CD4-positive, alpha-beta T cell (primary cell): ENCODE data around the gene PHF14. TPM values are rescaled to one million over a fixed set of nuclear protein-coding genes. Genes with fewer than 3 reads are reported as not detected.
"Not testable (repeated sequence)": the region's sequence is repeated elsewhere in the genome, so short reads cannot be mapped to it uniquely, and the experiment has no call there.

Source experiments
- ATAC-seq: fragments of 200-7000 bp; cut with Tn5 transposase; one replicate; pipeline ENCODE4 v1.10.0; 2022; ENCODE audit warnings: mild to moderate bottlenecking; ENCODE audit not compliant: poor library complexity
- CTCF ChIA-PET: fragments of 350-600 bp; sonication (Branson Sonifier 250); formaldehyde crosslinking; loops from one replicate; lab custom pipeline; 2021; ENCODE audit warnings: antibody characterized with exemption, inconsistent platforms; lab: Charles Lee
- POLR2A ChIA-PET: fragments of 350-600 bp; sonication (Branson Sonifier 250); formaldehyde crosslinking; loops from one replicate; lab custom pipeline; 2021; ENCODE audit warnings: antibody characterized with exemption, inconsistent platforms; lab: Charles Lee
- DNase-seq, 14 experiments: peaks; one replicate each; pipeline ENCODE4 v3.0.0-alpha.2; 2013 to 2020; ENCODE audit warnings: mixed read lengths in 2 of 14
- H3K27ac ChIP-seq, 2 donors: one replicate each; pipeline versions ENCODE4 v1.5.1 to v1.7.0; 2013; ENCODE audit warnings: low read length in 2 of 2, low read depth in 1 of 2, mild to moderate bottlenecking in 1 of 2
- H3K27me3 ChIP-seq, 2 experiments: 1 replicate in 1 of 2; 2 replicates in 1 of 2; pipeline versions ENCODE4 v1.6.1 to v1.7.0; 2013; ENCODE audit warnings: low read length in 2 of 2, control low read depth in 1 of 2, mild to moderate bottlenecking in 1 of 2, moderate library complexity in 1 of 2; ENCODE audit not compliant: insufficient read depth in 2 of 2, control insufficient read depth in 1 of 2
- H3K36me3 ChIP-seq: one replicate; pipeline ENCODE4 v1.6.1; 2013; ENCODE audit warnings: low read length, control low read depth; ENCODE audit not compliant: insufficient read depth
- H3K4me1 ChIP-seq: one replicate; pipeline ENCODE4 v1.6.1; 2013; ENCODE audit warnings: low read length, control low read depth; ENCODE audit not compliant: insufficient read depth
- H3K4me3 ChIP-seq: one replicate; pipeline ENCODE4 v1.5.1; 2013; ENCODE audit warnings: mild to moderate bottlenecking, low read length, moderate library complexity
- H3K9me3 ChIP-seq, 2 experiments: 1 replicate in 1 of 2; 2 replicates in 1 of 2; pipeline versions ENCODE4 v1.6.1 to v1.7.0; 2013; ENCODE audit warnings: low read length in 2 of 2, mild to moderate bottlenecking in 2 of 2, control low read depth in 1 of 2, moderate library complexity in 1 of 2; ENCODE audit not compliant: control insufficient read depth in 1 of 2, insufficient read depth in 1 of 2
- H3K27ac Mint-ChIP-seq: one replicate; pipeline ENCODE4 v1.8.0; 2020; ENCODE audit warnings: mixed read lengths
- H3K27me3 Mint-ChIP-seq: one replicate; pipeline ENCODE4 v1.8.0; 2021; ENCODE audit warnings: mixed read lengths
- H3K36me3 Mint-ChIP-seq: one replicate; pipeline ENCODE4 v1.8.0; 2021; ENCODE audit warnings: low read depth, mixed read lengths
- H3K4me1 Mint-ChIP-seq: one replicate; pipeline ENCODE4 v1.8.0; 2021; ENCODE audit warnings: low read depth, mixed read lengths
- H3K4me3 Mint-ChIP-seq: one replicate; pipeline ENCODE4 v1.8.0; 2020; ENCODE audit warnings: mild to moderate bottlenecking, mixed read lengths
- H3K9me3 Mint-ChIP-seq: one replicate; pipeline ENCODE4 v1.8.0; 2020; ENCODE audit warnings: mixed read lengths
- intact Hi-C, 2 experiments: fragments of 100-400 bp; cut with DNase I in 1 of 2; cut with micrococcal nuclease in 1 of 2; formaldehyde crosslinking; loops; one replicate each; pipeline versions ENCODE4 v1.15.1 to v1.9.0; 2023 to 2025; cut with DNase I, micrococcal nuclease
- total RNA-seq, 174 experiments: library from RNA in 2 of 174; stranded (reverse) in 2 of 174; gene quantifications; one replicate each; pipeline ENCODE4 v1.2.3 and lab custom pipeline; 2021 to 2026
- TF ChIP-seq, protein P1 (sequence below): fragments of 200-600 bp; IDR thresholded peaks from one replicate; pipeline ENCODE4 v1.8.0; 2022; ENCODE audit warnings: antibody characterized with exemption, mild to moderate bottlenecking

PHF14 gene
- total RNA-seq, 2 experiments from 2014 or later = 23.1 TPM

DNA sequence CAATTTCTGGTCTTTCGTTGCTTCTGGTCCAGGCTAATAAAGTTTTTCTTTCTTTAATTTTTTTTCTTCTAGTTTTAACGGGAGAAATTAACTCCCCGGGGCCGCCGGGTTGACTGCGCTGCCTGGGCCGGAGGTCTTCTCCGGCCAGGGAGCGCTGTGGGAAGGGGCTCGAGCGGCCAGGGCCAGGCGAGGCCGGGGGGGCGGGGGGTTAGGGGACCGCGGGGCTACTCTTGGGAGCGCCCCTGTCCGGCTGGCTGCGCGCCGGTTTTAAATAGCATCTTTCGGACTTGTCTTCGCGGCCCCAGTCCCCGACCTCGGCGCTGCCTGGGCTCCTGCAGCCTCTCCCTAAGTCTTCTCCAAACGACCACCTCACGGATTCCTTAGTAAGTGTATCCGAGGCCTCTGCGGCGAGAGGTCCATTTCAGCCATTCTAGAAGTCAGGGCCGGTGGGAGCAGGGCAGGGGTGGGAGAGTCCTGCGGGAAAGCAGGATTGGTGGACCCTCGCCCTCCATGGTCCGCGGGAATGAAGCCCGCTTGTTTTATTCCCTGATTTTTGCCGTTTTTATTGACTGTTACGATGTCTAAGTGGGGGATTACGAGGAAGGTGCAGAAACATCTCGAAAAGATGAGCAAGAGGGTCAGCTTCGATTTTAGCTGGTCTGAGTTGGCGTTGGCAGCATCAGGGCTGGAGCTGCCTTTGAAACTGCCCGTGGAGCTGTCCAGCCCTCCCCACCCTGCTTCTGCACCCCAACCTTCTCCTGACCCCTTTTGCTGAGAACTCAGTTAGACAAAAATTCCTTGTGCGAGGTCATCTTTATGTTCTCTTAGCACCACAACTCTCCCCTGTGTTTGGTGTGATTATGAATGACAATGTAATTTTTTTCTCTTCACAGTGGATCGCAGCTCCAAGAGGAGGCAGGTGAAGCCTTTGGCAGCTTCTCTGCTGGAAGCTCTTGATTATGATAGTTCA, 555 bp downstream of the PHF14 start:
- H3K4me3 ChIP-seq = peak overlapping the region; percentile 80
- TF ChIP-seq, protein P1, sequence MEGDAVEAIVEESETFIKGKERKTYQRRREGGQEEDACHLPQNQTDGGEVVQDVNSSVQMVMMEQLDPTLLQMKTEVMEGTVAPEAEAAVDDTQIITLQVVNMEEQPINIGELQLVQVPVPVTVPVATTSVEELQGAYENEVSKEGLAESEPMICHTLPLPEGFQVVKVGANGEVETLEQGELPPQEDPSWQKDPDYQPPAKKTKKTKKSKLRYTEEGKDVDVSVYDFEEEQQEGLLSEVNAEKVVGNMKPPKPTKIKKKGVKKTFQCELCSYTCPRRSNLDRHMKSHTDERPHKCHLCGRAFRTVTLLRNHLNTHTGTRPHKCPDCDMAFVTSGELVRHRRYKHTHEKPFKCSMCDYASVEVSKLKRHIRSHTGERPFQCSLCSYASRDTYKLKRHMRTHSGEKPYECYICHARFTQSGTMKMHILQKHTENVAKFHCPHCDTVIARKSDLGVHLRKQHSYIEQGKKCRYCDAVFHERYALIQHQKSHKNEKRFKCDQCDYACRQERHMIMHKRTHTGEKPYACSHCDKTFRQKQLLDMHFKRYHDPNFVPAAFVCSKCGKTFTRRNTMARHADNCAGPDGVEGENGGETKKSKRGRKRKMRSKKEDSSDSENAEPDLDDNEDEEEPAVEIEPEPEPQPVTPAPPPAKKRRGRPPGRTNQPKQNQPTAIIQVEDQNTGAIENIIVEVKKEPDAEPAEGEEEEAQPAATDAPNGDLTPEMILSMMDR = no peak
- H3K9me3 ChIP-seq = no peaks in the 10 kb centered on the region
- peaks cover 44% of the 10 kb centered on the region for H3K36me3 Mint-ChIP-seq
- ChIA-PET CTCF (interaction anchor here (0.9 to 1.3 kb wide), 3 partner anchors 28 to 34 kb away, joined by 3 read pairs; a partner anchor contains a TSS), POLR2A (interaction anchor here (0.6 to 5.0 kb wide), 5 partner anchors 11 to 36 kb away, joined by 3 to 141 read pairs (median 3); a partner anchor contains a TSS)
- H3K4me1 ChIP-seq = peaks cover 18% of the 10 kb centered on the region
- H3K36me3 ChIP-seq = peaks cover 4% of the 10 kb centered on the region
- no peaks in the 10 kb centered on the region for H3K9me3 Mint-ChIP-seq
- peak overlapping the region; percentile 64 to 66 for H3K27ac ChIP-seq
- peak overlapping the region; percentile 82 for H3K27ac Mint-ChIP-seq
- peaks cover 3% of the 10 kb centered on the region for H3K27me3 Mint-ChIP-seq
- peak overlapping the region; percentile 98 for H3K4me3 Mint-ChIP-seq
- ATAC-seq (peak; percentile 3), DNase-seq (peak in 10 of 14 experiments; percentile 2 to 47 (median 12))
- H3K27me3 ChIP-seq = peaks cover 0 to 9% of the 10 kb centered on the region in 2 experiments
- intact Hi-C loops = loop anchor here in 1 of 2 experiments (1.0 kb wide), 1 partner anchor 34 kb away; a partner anchor contains a TSS
- H3K4me1 Mint-ChIP-seq = peaks cover 58% of the 10 kb centered on the region

DNA sequence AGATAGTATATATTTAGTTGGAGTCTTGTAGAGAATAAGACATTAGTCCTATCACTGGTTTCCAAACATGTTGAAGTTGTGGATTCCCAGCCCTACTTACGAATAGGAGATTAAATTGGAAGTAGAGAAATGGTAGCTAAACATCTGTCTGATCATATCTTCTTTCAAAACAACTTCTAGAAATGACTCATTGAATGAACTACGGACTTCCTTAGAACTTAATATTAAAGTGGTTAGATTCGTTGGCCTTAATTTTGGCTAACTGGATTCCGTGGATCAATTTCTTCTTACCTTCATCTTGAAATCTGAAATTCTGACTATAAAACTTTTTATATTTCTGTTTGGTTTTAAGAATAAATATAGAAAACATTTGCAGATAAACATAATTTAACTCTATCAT, 3.4 kb downstream of the PHF14 start:
- no peak overlapping the region for H3K4me3 ChIP-seq
- Mint-ChIP-seq H3K4me3 (peak overlapping the region; percentile 52), H3K36me3 (peaks cover 60% of the 10 kb centered on the region), H3K9me3 (no peaks in the 10 kb centered on the region), H3K27me3 (no peaks in the 10 kb centered on the region), H3K4me1 (peaks cover 86% of the 10 kb centered on the region), H3K27ac (no peak overlapping the region)
- no peak overlapping the region for H3K27ac ChIP-seq
- no peaks in the 10 kb centered on the region for H3K9me3 ChIP-seq
- no peaks in the 10 kb centered on the region for H3K27me3 ChIP-seq
- no peak for ATAC-seq
- peaks cover 18% of the 10 kb centered on the region for H3K4me1 ChIP-seq
- peaks cover 4% of the 10 kb centered on the region for H3K36me3 ChIP-seq
- ChIA-PET CTCF (interaction anchor here (1.4 kb wide), 1 partner anchor 36 kb away, joined by 4 read pairs; no protein-coding TSS in a partner anchor), POLR2A (interaction anchor here (5.0 kb wide), 1 partner anchor 37 kb away, joined by 141 read pairs; a partner anchor contains a TSS)
- no peak for DNase-seq
- TF ChIP-seq, protein P1 = no peak
- intact Hi-C loops = no loop called here

DNA sequence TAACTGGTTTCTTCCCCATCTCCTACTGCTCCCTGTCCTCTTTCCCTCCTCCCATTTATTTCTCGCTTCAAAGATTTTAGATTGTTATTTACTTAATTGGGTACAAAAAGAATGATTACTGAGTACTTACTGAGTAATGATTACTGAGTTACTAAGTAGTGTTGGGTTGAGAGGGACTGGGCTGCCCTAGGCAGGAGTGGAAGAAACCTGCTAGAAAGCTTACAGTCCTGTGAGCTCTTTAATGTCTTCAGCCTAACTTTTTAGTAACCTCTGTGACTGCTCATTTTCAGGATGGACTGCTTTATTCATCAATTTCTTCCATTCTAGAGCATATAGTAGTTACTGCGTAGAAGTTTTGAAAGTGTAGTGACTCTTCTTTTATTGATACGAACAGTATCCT, 7.6 kb downstream of the PHF14 start:
- H3K27me3 Mint-ChIP-seq = no peaks in the 10 kb centered on the region
- Histone ChIP-seq H3K4me3 (no peak overlapping the region), H3K9me3 (no peaks in the 10 kb centered on the region), H3K4me1 (no peaks in the 10 kb centered on the region), H3K27me3 (no peaks in the 10 kb centered on the region), H3K36me3 (peaks cover 12% of the 10 kb centered on the region), H3K27ac (no peak overlapping the region)
- no peak for DNase-seq
- POLR2A ChIA-PET = interaction anchor here (1.0 kb wide), 1 partner anchor 41 kb away, joined by 8 read pairs; a partner anchor contains a TSS
- CTCF ChIA-PET = no interaction called here
- intact Hi-C loops = no loop called here
- TF ChIP-seq, protein P1 = no peak
- peaks cover 72% of the 10 kb centered on the region for H3K4me1 Mint-ChIP-seq
- no peaks in the 10 kb centered on the region for H3K9me3 Mint-ChIP-seq
- no peak overlapping the region for H3K27ac Mint-ChIP-seq
- H3K36me3 Mint-ChIP-seq = peaks cover 57% of the 10 kb centered on the region
- no peak overlapping the region for H3K4me3 Mint-ChIP-seq
- ATAC-seq = no peak

DNA sequence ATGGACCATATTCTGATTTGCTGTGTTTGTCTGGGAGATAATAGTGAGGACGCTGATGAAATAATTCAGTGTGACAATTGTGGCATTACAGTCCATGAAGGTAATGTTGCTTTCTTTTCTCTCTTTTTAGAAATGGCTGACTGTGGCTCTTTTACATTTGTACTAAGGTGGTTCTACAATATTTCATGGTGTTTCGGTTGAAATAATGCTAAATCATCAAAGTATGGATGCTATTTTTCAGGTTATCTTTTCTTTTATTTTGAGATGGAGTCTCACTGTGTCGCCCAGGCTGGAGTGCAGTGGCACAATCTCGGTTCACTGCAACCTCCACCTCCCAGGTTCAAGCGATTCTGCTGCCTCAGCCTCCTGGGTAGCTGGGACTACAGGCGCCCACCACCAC, 17.1 kb downstream of the PHF14 start:
- H3K9me3 ChIP-seq, DNase-seq, intact Hi-C loops, H3K4me1 ChIP-seq, H3K27ac ChIP-seq, H3K27ac Mint-ChIP-seq, H3K4me1 Mint-ChIP-seq, CTCF ChIA-PET, H3K4me3 Mint-ChIP-seq, H3K9me3 Mint-ChIP-seq, ATAC-seq, H3K4me3 ChIP-seq, H3K27me3 ChIP-seq, H3K27me3 Mint-ChIP-seq: not testable (repeated sequence)
- POLR2A ChIA-PET = interaction anchor here (1.4 kb wide), 1 partner anchor 50 kb away, joined by 5 read pairs; a partner anchor contains a TSS
- peaks cover 27% of the 10 kb centered on the region for H3K36me3 ChIP-seq
- H3K36me3 Mint-ChIP-seq = peaks cover 61% of the 10 kb centered on the region
